ENCODE data around the gene SULT1E1. TPM values are rescaled to one million over a fixed set of nuclear protein-coding genes. Genes with fewer than 3 reads are reported as not detected.

SULT1E1 gene
- total and polyA plus RNA-seq, 2 of the 8 experiments (the other 6 are each of a cell fraction or from before 2014, with no cell fraction given), result not detected

- 90% methylated on average over 3 of the region's 3 CpGs; no CpG with 5 or more reads in 1 of the 2 experiments for WGBS, 2 experiments (ENCODE audit: extremely low coverage in 1 of 2, insufficient coverage in 1 of 2, insufficient read length in 1 of 2, insufficient replicate concordance in 2 of 2, low coverage in 1 of 2, low lambda C conversion rate in 2 of 2, missing lambda C conversion rate in 1 of 2)
- Histone ChIP-seq H4K20me1 (replicated peaks in 1 of 2; ENCODE audit: control insufficient read depth in 1 of 2, insufficient read depth in 2 of 2, low read length in 2 of 2) (no peaks in the 10 kb centered on the region), H4K8ac (ENCODE audit: extremely low read depth, insufficient read depth, low read length) (no peak overlapping the region), H3K4me2 (ENCODE audit: insufficient read depth in 1 of 2, low read depth in 2 of 2, low read length in 2 of 2) (no peak overlapping the region), H2BK20ac (ENCODE audit: low read length) (no peak overlapping the region), H3K79me1 (ENCODE audit: low read depth, low read length) (no peaks in the 10 kb centered on the region), H4K91ac (replicated peaks; ENCODE audit: insufficient read length, low read length) (no peak overlapping the region), H3K4me3 (ENCODE audit: extremely low read depth in 1 of 4, insufficient read depth in 2 of 4, low read depth in 3 of 4, low read length in 4 of 4) (no peak overlapping the region), H3K4ac (replicated peaks; ENCODE audit: insufficient read length, low read depth, low read length) (no peak overlapping the region), H2BK5ac (ENCODE audit: low read depth, low read length) (no peak overlapping the region), H2AFZ (ENCODE audit: low read length) (no peak overlapping the region), H3K14ac (ENCODE audit: insufficient read length) (no peak overlapping the region), H3K79me2 (ENCODE audit: control insufficient read depth in 1 of 2, insufficient read depth in 2 of 2, low read length in 2 of 2) (no peaks in the 10 kb centered on the region), H3K9me3 (ENCODE audit: insufficient read depth in 2 of 2, low read depth in 1 of 2, low read length in 1 of 2) (no peaks in the 10 kb centered on the region), H3K9ac (replicated peaks in 1 of 4; ENCODE audit: extremely low read depth in 1 of 4, low read depth in 3 of 4, low read length in 3 of 4) (no peak overlapping the region), H3K27me3 (replicated peaks in 1 of 4; ENCODE audit: control insufficient read depth in 3 of 4, extremely low read depth in 1 of 4, insufficient read depth in 3 of 4, low read length in 3 of 4) (no peaks in the 10 kb centered on the region), H3K27ac (ENCODE audit: low read depth, low read length) (no peak overlapping the region), H3K4me1 (replicated peaks in 1 of 4; ENCODE audit: control insufficient read depth in 3 of 4, insufficient read depth in 4 of 4, low read length in 3 of 4) (no peaks in the 10 kb centered on the region), H3K23ac (ENCODE audit: insufficient read length) (no peak overlapping the region), H3K18ac (ENCODE audit: extremely low read depth, low read length) (no peak overlapping the region), H2BK120ac (replicated peaks; ENCODE audit: low read depth, low read length) (no peak overlapping the region), H3K36me3 (ENCODE audit: control insufficient read depth in 2 of 4, insufficient read depth in 4 of 4, low read length in 3 of 4) (no peaks in the 10 kb centered on the region), H2BK12ac (ENCODE audit: low read depth, low read length) (no peak overlapping the region), H3K56ac (replicated peaks; ENCODE audit: insufficient read length, low read depth, low read length) (no peak overlapping the region), H3K23me2 (ENCODE audit: low read depth, low read length) (no peaks in the 10 kb centered on the region), H2BK15ac (ENCODE audit: low read length) (no peak overlapping the region), H4K5ac (ENCODE audit: insufficient read length, low read depth, low read length) (no peak overlapping the region), H2AK5ac (ENCODE audit: low read depth, low read length) (no peak overlapping the region)
- ChIA-PET CTCF (ENCODE audit: partially characterized antibody) (interaction anchor here (0.7 to 2.2 kb wide), 6 partner anchors 289 to 666 kb away, joined by 3 to 6 read pairs (median 4); no protein-coding TSS in a partner anchor), POLR2A (ENCODE audit: partially characterized antibody) (no interaction called here)
- no peak for DNase-seq (ENCODE audit: low read depth in 1 of 2, low spot score in 2 of 2)
- FAIRE-seq, result no peak
- TF ChIP-seq, protein P1, sequence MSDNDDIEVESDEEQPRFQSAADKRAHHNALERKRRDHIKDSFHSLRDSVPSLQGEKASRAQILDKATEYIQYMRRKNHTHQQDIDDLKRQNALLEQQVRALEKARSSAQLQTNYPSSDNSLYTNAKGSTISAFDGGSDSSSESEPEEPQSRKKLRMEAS (IDR thresholded peaks at IDR 0.05), result no peak
- TF ChIP-seq EGR1 (IDR thresholded peaks at IDR 0.05; ENCODE audit: borderline replicate concordance, low read depth, low read length), result no peak
- no peak for TF ChIP-seq SIN3A (conservative IDR thresholded peaks at IDR 0.05 in 1 of 2, IDR thresholded peaks at IDR 0.05 in 1 of 2; ENCODE audit: low read depth in 1 of 2, low read length in 2 of 2)
- TF ChIP-seq, protein P2, sequence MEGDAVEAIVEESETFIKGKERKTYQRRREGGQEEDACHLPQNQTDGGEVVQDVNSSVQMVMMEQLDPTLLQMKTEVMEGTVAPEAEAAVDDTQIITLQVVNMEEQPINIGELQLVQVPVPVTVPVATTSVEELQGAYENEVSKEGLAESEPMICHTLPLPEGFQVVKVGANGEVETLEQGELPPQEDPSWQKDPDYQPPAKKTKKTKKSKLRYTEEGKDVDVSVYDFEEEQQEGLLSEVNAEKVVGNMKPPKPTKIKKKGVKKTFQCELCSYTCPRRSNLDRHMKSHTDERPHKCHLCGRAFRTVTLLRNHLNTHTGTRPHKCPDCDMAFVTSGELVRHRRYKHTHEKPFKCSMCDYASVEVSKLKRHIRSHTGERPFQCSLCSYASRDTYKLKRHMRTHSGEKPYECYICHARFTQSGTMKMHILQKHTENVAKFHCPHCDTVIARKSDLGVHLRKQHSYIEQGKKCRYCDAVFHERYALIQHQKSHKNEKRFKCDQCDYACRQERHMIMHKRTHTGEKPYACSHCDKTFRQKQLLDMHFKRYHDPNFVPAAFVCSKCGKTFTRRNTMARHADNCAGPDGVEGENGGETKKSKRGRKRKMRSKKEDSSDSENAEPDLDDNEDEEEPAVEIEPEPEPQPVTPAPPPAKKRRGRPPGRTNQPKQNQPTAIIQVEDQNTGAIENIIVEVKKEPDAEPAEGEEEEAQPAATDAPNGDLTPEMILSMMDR (IDR thresholded peaks at IDR 0.05; ENCODE audit: control extremely low read depth in 1 of 3, insufficient read depth in 1 of 3, low read depth in 1 of 3, low read length in 3 of 3), result no peak
- no peak for TF ChIP-seq CHD2 (IDR thresholded peaks at IDR 0.05; ENCODE audit: low read length)
- TF ChIP-seq SP1 (IDR thresholded peaks at IDR 0.05; ENCODE audit: low read depth, low read length), result no peak
- TF ChIP-seq TBP (IDR thresholded peaks at IDR 0.05; ENCODE audit: low read depth, low read length), result no peak
- no peak for TF ChIP-seq SP4 (IDR thresholded peaks at IDR 0.05; ENCODE audit: low read length)
- no peak for TF ChIP-seq TAF1 (IDR thresholded peaks at IDR 0.05; ENCODE audit: low read depth, low read length)
- no peak for TF ChIP-seq EP300 (IDR thresholded peaks at IDR 0.05; ENCODE audit: borderline replicate concordance in 1 of 2, low read depth in 2 of 2, low read length in 2 of 2)
- no peak for TF ChIP-seq BACH1 (IDR thresholded peaks at IDR 0.05; ENCODE audit: low read length)
- TF ChIP-seq ATF3 (IDR thresholded peaks at IDR 0.05; ENCODE audit: insufficient read depth, low read depth, low read length), result no peak
Observed at GRCh38 chr4:69894721-69895120, 34.8 kb upstream of the SULT1E1 start.
